HT-29 (cell line): Measurements from ENCODE around the gene FAM136A. TPM values are rescaled to one million over a fixed set of nuclear protein-coding genes. Genes with fewer than 3 reads are reported as not detected.
"Not testable (repeated sequence)": the region's sequence is repeated elsewhere in the genome, so short reads cannot be mapped to it uniquely, and the experiment has no call there.

Experiments used
- DNase-seq: peaks from one replicate; pipeline ENCODE4 v3.0.0-alpha.2; 2015; ENCODE audit warnings: low spot score
- total RNA-seq: library from RNA; depleted of rRNA; stranded (reverse); fragments of >200 nt; shearing (Covaris generic); gene quantifications from 2 replicates; pipeline ENCODE4 v1.2.3, GENCODE V29; 2014; rRNA removed

The FAM136A gene
- 73.6 and 81.5 TPM in 2 replicates for total RNA-seq

GRCh38 chr2:70301344-70302194 is at the start of gene FAM136A:
FAM136A (minus strand) TSS chr2:70302067; CDS start chr2:70302011, 56 bp downstream.
- DNase-seq = peak; percentile 86

GRCh38 chr2:70349921-70350685 is 48.2 kb upstream of the FAM136A start:
- DNase-seq = no peak

- DNase-seq = no peak
These were observed 46.0 kb upstream of the FAM136A start for GRCh38 chr2:70347831-70348230.

GRCh38 chr2:70344195-70344594 is 42.3 kb upstream of the FAM136A start:
- no peak for DNase-seq

GRCh38 chr2:70341477-70341765 is 39.6 kb upstream of the FAM136A start:
- DNase-seq = no peak

GRCh38 chr2:70340761-70341476 is 39.1 kb upstream of the FAM136A start:
- peak; percentile 91 for DNase-seq

GRCh38 chr2:70340075-70340474 is 38.2 kb upstream of the FAM136A start:
- no peak for DNase-seq

- DNase-seq = no peak
These were observed 34.7 kb upstream of the FAM136A start for GRCh38 chr2:70336552-70336951.

GRCh38 chr2:70331012-70331411 is 29.1 kb upstream of the FAM136A start:
- DNase-seq = no peak

- no peak for DNase-seq
These were observed 28.6 kb upstream of the FAM136A start for GRCh38 chr2:70330476-70330875.

GRCh38 chr2:70328921-70329561 is 27.2 kb upstream of the FAM136A start:
- peak; percentile 97 for DNase-seq

- no peak for DNase-seq
These were observed 24.0 kb upstream of the FAM136A start for GRCh38 chr2:70325875-70326274.

GRCh38 chr2:70322518-70322917 is 20.7 kb upstream of the FAM136A start:
- no peak for DNase-seq

- no peak for DNase-seq
These were observed 19.5 kb upstream of the FAM136A start for GRCh38 chr2:70321370-70321769.

- no peak for DNase-seq
These were observed 12.8 kb upstream of the FAM136A start for GRCh38 chr2:70314640-70315039.

GRCh38 chr2:70312560-70312959 is 10.7 kb upstream of the FAM136A start:
- no peak for DNase-seq

GRCh38 chr2:70310899-70311298 is 9.0 kb upstream of the FAM136A start:
- no peak for DNase-seq

GRCh38 chr2:70305531-70305930 is 3.7 kb upstream of the FAM136A start:
- DNase-seq = no peak

GRCh38 chr2:70304498-70304897 is 2.6 kb upstream of the FAM136A start:
- no peak for DNase-seq

- no peak for DNase-seq
These were observed 1.3 kb upstream of the FAM136A start for GRCh38 chr2:70303186-70303585.

GRCh38 chr2:70302195-70302546 is 304 bp upstream of the FAM136A start:
- DNase-seq = not testable (repeated sequence)
